GM13976 (cell line): Measurements from ENCODE around the gene CAMK2A.

ENCODE experiments used
- DNase-seq: peaks from one replicate; pipeline ENCODE4 v3.0.0; 2012; ENCODE audit warnings: low spot score
- in situ Hi-C: fragments of 300-500 bp; cut with MboI; formaldehyde crosslinking; loops from one replicate; pipeline ENCODE4 v1.12.0; 2022; ENCODE audit warnings: low sequenced_read_pairs, mixed read lengths, inconsistent platforms; ENCODE audit not compliant: unreplicated experiment
- TF ChIP-seq, protein P1 (sequence below): IDR thresholded peaks from 2 replicates; pipeline ENCODE4 v1.5.1; 2012; ENCODE audit warnings: borderline replicate concordance, mild to moderate bottlenecking; ENCODE audit not compliant: insufficient read depth; ENCODE audit errors: extremely low read depth, missing control alignments, control extremely low read depth

Gene CAMK2A

DNA sequence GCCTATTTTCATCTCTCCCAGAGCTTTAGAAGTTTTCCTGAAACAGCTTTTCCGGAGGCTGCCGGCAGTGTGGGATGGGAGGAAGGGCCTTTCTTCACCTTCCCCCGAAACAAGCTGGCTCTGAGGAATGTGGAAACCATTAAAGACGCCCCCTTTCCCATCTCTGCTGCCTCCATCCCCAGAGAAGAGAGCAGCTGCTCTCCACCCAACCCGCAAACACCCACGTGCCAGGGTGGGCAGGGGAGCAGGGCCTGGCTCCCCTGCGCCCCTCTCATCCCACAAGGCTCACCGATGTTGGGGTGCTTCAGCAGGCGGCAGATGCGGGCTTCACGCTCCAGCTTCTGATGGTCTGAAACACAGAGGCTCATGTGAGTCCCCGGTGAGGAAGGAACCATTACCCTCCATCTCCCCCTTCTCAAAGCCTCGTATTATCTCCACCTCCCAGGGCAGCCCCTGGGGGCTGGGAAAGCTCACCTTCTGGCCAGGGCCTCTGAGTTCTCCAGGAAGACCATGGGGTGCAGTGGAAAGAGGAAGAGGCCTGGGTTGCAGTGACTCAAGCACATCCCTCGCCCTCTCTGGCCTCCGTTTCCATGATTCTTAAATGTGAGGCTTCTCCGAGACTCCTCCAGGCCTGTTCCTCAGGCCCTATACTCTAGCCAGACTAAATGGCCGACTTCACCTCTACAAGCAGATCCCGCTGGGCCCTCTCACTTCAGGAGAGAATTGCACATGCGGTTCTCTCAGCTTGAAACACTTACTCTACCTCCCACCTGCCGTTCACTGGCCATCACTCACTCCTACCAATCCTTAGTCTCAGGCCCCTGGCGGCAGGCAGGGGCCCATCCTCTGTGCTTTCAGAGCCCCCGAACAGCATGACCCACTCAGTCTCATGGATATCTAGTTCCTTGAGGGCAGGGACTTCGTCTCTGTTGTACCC is 24.6 kb downstream of the CAMK2A start:
- DNase-seq, result no peak
- in situ Hi-C loops, result no loop called here
- TF ChIP-seq, protein P1, sequence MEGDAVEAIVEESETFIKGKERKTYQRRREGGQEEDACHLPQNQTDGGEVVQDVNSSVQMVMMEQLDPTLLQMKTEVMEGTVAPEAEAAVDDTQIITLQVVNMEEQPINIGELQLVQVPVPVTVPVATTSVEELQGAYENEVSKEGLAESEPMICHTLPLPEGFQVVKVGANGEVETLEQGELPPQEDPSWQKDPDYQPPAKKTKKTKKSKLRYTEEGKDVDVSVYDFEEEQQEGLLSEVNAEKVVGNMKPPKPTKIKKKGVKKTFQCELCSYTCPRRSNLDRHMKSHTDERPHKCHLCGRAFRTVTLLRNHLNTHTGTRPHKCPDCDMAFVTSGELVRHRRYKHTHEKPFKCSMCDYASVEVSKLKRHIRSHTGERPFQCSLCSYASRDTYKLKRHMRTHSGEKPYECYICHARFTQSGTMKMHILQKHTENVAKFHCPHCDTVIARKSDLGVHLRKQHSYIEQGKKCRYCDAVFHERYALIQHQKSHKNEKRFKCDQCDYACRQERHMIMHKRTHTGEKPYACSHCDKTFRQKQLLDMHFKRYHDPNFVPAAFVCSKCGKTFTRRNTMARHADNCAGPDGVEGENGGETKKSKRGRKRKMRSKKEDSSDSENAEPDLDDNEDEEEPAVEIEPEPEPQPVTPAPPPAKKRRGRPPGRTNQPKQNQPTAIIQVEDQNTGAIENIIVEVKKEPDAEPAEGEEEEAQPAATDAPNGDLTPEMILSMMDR, result no peak

DNA sequence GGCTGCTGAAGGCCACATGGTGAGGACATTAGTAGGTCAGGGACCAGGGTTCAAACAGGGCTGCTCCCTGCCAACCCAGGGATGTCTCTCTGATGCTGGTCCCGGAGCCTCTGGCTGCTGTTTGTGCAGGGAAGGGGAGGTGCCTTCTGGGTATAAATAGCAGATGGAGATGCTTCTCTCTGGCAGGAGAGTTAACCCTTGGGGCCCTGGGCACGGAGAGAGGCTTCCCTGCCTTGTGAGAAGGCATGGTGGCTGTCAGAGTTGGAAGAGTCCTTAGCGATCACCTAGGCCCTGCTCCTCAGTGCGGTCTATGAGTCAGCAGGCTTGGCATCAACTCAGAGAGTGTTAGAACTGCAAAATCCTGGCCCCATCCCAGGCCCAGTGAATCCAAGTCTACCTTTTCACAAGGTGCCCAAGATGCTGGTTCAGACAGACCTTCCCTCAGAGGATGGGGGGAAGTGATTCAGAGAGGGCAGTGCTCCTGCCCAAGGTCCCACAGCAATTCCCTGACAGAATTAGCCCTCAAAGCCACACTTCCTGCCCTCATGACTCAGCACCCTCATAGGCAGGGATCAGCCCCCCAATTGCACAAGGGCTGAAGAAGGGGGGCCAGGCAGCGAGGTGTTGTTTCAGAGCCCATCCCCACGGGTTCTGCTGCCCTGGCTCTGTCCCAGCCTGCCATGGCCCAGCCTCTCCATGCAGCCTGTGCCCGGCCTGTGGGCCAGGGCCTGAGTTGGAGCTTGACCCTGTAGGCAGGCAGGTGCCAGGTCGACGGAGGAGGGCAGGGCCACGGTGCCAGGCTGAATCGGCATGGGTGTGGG is 25.6 kb downstream of the CAMK2A start:
- DNase-seq, result no peak
- TF ChIP-seq, protein P1, result no peak
- in situ Hi-C loops, result no loop called here

DNA sequence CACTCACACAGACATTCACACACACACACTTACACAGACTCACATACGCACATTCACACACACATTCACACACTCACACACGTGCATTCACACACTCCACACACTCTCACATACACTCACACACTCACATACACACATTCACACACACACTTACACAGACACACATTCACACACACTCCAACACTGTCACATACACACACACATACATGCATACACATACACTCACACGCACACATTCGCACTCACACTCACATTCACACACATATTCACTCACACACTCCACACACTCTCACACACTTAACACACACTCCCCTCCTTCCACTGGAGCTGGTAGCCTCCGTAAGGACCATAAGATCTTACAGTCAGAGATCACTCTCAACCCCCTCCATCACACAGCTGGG is 26.2 kb downstream of the CAMK2A start:
- no peak for DNase-seq
- in situ Hi-C loops, result no loop called here
- TF ChIP-seq, protein P1, result no peak

DNA sequence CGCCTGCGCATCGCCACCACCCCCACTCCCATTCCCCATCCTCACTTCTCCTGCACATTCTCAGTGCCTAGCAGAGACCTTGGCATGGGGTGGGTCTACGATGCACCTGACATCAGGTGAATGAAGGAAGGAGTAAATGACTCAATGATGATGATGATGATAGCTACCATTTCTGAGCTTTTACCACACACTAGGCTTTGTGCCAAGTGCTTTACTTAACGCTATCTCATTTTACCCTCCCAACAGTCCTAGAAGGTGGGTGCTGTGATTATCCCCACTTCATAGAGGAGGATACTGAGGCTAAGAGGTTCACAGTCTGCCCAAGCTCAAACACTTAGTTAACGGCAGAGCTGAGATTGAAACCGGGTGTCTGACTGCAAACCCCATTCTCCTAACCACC is 27.1 kb downstream of the CAMK2A start:
- TF ChIP-seq, protein P1, result no peak
- no peak for DNase-seq
- in situ Hi-C loops, result no loop called here

DNA sequence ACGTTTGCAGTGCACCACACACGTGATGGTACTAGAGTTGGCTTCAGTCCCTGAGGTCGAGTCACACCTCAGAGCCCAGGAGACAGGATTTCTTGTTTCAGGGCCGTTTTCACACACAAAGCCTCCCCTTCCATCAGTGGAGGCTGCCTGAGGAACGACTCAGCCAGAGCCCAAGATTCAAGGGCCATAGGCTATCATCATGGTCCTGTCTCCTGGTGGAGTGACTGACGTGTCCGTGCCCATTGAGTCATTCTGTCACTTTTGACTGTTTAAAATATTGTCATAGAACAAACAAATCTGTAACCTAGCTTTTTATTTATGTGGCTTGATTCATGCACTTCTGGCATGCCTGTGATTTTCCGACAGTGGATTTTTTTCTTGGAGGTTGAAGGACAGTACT is 28.3 kb downstream of the CAMK2A start:
- in situ Hi-C loops, result no loop called here
- TF ChIP-seq, protein P1, result no peak
- no peak for DNase-seq

DNA sequence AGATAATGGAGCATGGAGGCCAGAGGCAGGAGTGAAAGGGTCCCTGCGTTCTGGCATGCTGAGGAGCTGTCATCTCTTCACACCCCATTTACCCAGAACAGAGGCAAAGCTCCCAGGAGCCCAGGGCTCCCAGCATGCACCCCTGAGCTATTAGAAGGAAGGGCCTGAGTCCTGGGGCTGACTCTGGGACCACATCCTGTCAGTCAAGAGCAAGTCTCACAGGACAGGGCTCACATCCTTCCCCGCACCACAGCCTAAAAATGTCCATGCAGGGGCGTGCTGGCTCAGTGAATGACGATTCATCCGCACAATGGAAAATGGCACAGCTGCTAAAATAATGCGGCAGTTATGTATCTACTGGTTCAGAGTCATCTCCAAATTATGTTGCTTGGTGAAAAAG is 31.4 kb downstream of the CAMK2A start:
- TF ChIP-seq, protein P1, result no peak
- in situ Hi-C loops, result no loop called here
- no peak for DNase-seq
